Heart right ventricle (tissue), 16 donors: Measurements from ENCODE around the gene ITGAE. TPM values are rescaled to one million over a fixed set of nuclear protein-coding genes. Genes with fewer than 3 reads are reported as not detected.

ENCODE experiments used
- ATAC-seq, 8 donors: fragments of 200-7000 bp; cut with Tn5 transposase; one replicate each; pipeline ENCODE4 v1.9.1; 2020; ENCODE audit warnings: mild to moderate bottlenecking in 8 of 8, moderate library complexity in 8 of 8, moderate number of reproducible peaks in 1 of 8
- DNase-seq, 2 donors: peaks; one replicate each; pipeline ENCODE4 v3.0.0-alpha.2; 2020
- H3K27ac ChIP-seq, 10 donors: fragments of 200-600 bp; sonication (generic) in 2 of 10; one replicate each; pipeline versions ENCODE4 v1.5.0 to v1.8.0; 2020 to 2022; ENCODE audit warnings: mild to moderate bottlenecking in 3 of 10
- H3K27me3 ChIP-seq, 7 donors: fragments of 200-600 bp; one replicate each; pipeline ENCODE4 v1.8.0; 2021 to 2022; ENCODE audit warnings: mild to moderate bottlenecking in 2 of 7
- H3K36me3 ChIP-seq, 9 donors: fragments of 200-600 bp; sonication (generic) in 1 of 9; one replicate each; pipeline versions ENCODE4 v1.5.0 to v1.8.0; 2020 to 2022; ENCODE audit warnings: mild to moderate bottlenecking in 2 of 9
- H3K4me1 ChIP-seq, 9 donors: fragments of 200-600 bp; sonication (generic) in 1 of 9; one replicate each; pipeline versions ENCODE4 v1.5.0 to v1.8.0; 2020 to 2022; ENCODE audit warnings: mild to moderate bottlenecking in 4 of 9
- H3K4me3 ChIP-seq, 10 donors: fragments of 200-600 bp; sonication (generic) in 2 of 10; one replicate each; pipeline versions ENCODE4 v1.5.0 to v1.8.0; 2020 to 2022; ENCODE audit warnings: mild to moderate bottlenecking in 7 of 10, moderate library complexity in 2 of 10
- H3K9me3 ChIP-seq, 11 donors: fragments of 200-600 bp in 10 of 11; sonication (generic) in 2 of 11; one replicate each; pipeline versions ENCODE4 v1.5.0 to v1.8.0; 2013 to 2022; ENCODE audit warnings: mild to moderate bottlenecking in 2 of 11, control low read depth in 1 of 11, moderate library complexity in 1 of 11
- CTCF ChIP-seq, 9 donors: fragments of 200-600 bp; sonication (generic) in 2 of 9; IDR thresholded peaks; one replicate each; pipeline versions ENCODE4 v1.5.0 to v1.8.0; 2021 to 2022; ENCODE audit warnings: antibody characterized with exemption in 9 of 9, mild to moderate bottlenecking in 5 of 9, moderate library complexity in 1 of 9
- WGBS, 2 donors: extraction: QIAGEN DNeasy Blood & Tissue Kit; methylation state at CpG; one replicate each; pipeline ENCODE4 v1.1.7; 2013; ENCODE audit warnings: inconsistent platforms in 1 of 2; 5-methylcytosine and 5-hydroxymethylcytosine counted together
- intact Hi-C, 10 donors: fragments of 100-400 bp; cut with DNase I; formaldehyde crosslinking; loops; one replicate each; pipeline versions ENCODE4 v1.11.1 to v1.14.2; 2022
- polyA plus RNA-seq, 2 donors: library from polyadenylated mRNA; stranded (reverse); fragments of 200-250 nt; gene quantifications; one replicate each; pipeline ENCODE4 v1.2.3, GENCODE V29; 2013
- total RNA-seq, 10 donors: library from RNA; stranded (reverse); fragmentation: NEBNext Ultra II Directional in 3 of 10; extraction: Animal tissue kit (Norgen Biotek cat#: 25700) in 3 of 10; gene quantifications; one replicate each; pipeline versions ENCODE4 v1.2.1 to v1.2.4, GENCODE V29; 2021 to 2023
- donor health status: Arrhythmogenic right ventricular cardiomyopathy.
- donor health status: ischemic (EF 13 %, LVEDD 7.1; RV severe dilation, severe dysfunction).
- donor health status: healthy with polysubstance abuse.
- donor health status: DM: no; HTN: yes; CAD: no.
- donor health status: DM: no; HTN: no; CAD: no.
- donor health status: ischemic (EF 25% LVEDD 6.9; RV normal size, moderate dysfunction).
- donor health status: ischemic (EF 25% LVEDD 5.7; RV mildly dilated, moderate dysfunction).
- donor health status: healthy.
- donor health status: DM: yes; HTN: yes; CAD: no.
- donor health status: Ischemic cardiomyopathy.
- donor health status: ischemic (EF 35%, LVEDD 5.7; RV mildly dilated, moderate dysfunction).
- donor health status: nonischemic (EF 11% LVEDD 7.7; RV severe dilation, severe dysfunction).
- donor health status: DM: yes; HTN: yes; CAD: no.
- donor health status: PGD.
- donor health status: ischemic (EF 29% LVEDD 5.4; RV normal size, mild dysfunction).
- donor health status: nonischemic (EF 23%, LVEDD 6.1; RV moderate dilation, normal function).

The ITGAE gene
- total and polyA plus RNA-seq, 12 donors, result 14.0 to 35.4 (median 16.8) TPM

- ATAC-seq, result no peak
- no peak for DNase-seq
- intact Hi-C loops, result no loop called here
- H3K27ac ChIP-seq, result no peak overlapping the region
- peaks cover 0 to 46% (median 9%) of the 10 kb centered on the region in 7 donors for H3K27me3 ChIP-seq
- 72 to 78% methylated on average over 12 of the region's 12 CpGs for WGBS, 2 donors
- H3K4me3 ChIP-seq, result no peak overlapping the region
- no peak for TF ChIP-seq CTCF (IDR thresholded peaks at IDR 0.05)
- H3K9me3 ChIP-seq, result no peaks in the 10 kb centered on the region
- H3K36me3 ChIP-seq, result no peaks in the 10 kb centered on the region
- H3K4me1 ChIP-seq, result peaks cover 0 to 10% (median 0%) of the 10 kb centered on the region in 9 donors
Measured at GRCh38 chr17:3753624-3754023, 47.4 kb downstream of the ITGAE start.

GRCh38 chr17:3751836-3752235 lies 49.2 kb downstream of the ITGAE start:
- DNase-seq (no peak), ATAC-seq (no peak)
- WGBS, 2 donors, result 96 to 97% methylated on average over 15 of the region's 15 CpGs
- Histone ChIP-seq H3K4me1 (peaks cover 0 to 10% (median 0%) of the 10 kb centered on the region in 9 donors), H3K27me3 (peaks cover 0 to 46% (median 9%) of the 10 kb centered on the region in 7 donors), H3K36me3 (no peaks in the 10 kb centered on the region), H3K4me3 (no peak overlapping the region), H3K9me3 (no peaks in the 10 kb centered on the region), H3K27ac (no peak overlapping the region)
- intact Hi-C loops, result no loop called here
- no peak for TF ChIP-seq CTCF (IDR thresholded peaks at IDR 0.05)

GRCh38 chr17:3750926-3751325 lies 50.1 kb downstream of the ITGAE start:
- Histone ChIP-seq H3K27me3 (peaks cover 0 to 46% (median 9%) of the 10 kb centered on the region in 7 donors), H3K4me3 (no peak overlapping the region), H3K27ac (no peak overlapping the region), H3K36me3 (no peaks in the 10 kb centered on the region), H3K4me1 (peaks cover 0 to 10% (median 0%) of the 10 kb centered on the region in 9 donors), H3K9me3 (no peaks in the 10 kb centered on the region)
- intact Hi-C loops, result no loop called here
- WGBS, 2 donors, result 69 to 74% methylated on average over 8 of the region's 8 CpGs
- ATAC-seq (no peak), DNase-seq (no peak)
- no peak for TF ChIP-seq CTCF (IDR thresholded peaks at IDR 0.05)

GRCh38 chr17:3750296-3750695 lies 50.7 kb downstream of the ITGAE start:
- intact Hi-C loops, result no loop called here
- H3K27me3 ChIP-seq, result peaks cover 0 to 41% (median 9%) of the 10 kb centered on the region in 7 donors
- WGBS, 2 donors, result 86% methylated on average over 17 of the region's 17 CpGs

More at GRCh38 chr17:3750296-3750695, 50.7 kb downstream of the ITGAE start:
- H3K4me1 ChIP-seq, result peaks cover 0 to 10% (median 0%) of the 10 kb centered on the region in 9 donors
- no peak for TF ChIP-seq CTCF (IDR thresholded peaks at IDR 0.05)
- no peaks in the 10 kb centered on the region for H3K9me3 ChIP-seq
- H3K4me3 ChIP-seq, result no peak overlapping the region
- no peak overlapping the region for H3K27ac ChIP-seq
- DNase-seq, result no peak
- no peaks in the 10 kb centered on the region for H3K36me3 ChIP-seq
- ATAC-seq, result no peak
